A549 (cell line): ENCODE results near the gene CD200R1L.

Source experiments
- NR3C1 ChIP-seq: fragments of >200 bp; sonication (Bioruptor Twin); formaldehyde crosslinking; IDR thresholded peaks from 3 replicates; pipeline ENCODE4 v1.6.1; 2017
- RFX5 ChIP-seq: fragments of 450-650 bp; IDR thresholded peaks from 2 replicates; pipeline ENCODE4 v1.7.1; 2014; ENCODE audit warnings: antibody characterized with exemption, mild to moderate bottlenecking, moderate library complexity
- TF ChIP-seq, protein P1 (sequence below): fragments of 250-450 bp; sonication (Bioruptor Pico); IDR thresholded peaks from 2 replicates; pipeline ENCODE4 v1.5.0; 2021; ENCODE audit warnings: mild to moderate bottlenecking, moderate library complexity, borderline replicate concordance

DNA sequence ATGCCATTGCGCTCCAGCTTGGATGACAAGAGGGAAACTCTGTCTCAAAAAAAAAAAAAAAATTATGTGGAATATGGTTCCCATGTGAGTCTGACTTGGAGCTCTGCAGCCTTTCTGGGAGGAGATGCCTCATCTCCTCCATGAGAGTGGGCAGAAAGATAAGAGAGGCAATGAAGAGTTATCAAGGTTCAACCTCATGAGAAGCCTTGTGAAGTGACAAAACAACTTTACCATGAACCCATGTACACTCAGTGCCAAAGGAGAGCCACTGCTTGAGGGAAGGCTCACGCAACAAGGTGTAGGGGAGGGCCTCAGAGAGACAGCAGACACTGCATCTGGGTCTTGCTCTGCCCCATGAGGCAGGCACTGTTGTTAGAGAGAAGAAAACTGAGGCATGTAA lies 75.7 kb downstream of the CD200R1L start:
- no peak for TF ChIP-seq RFX5
- TF ChIP-seq, protein P1, sequence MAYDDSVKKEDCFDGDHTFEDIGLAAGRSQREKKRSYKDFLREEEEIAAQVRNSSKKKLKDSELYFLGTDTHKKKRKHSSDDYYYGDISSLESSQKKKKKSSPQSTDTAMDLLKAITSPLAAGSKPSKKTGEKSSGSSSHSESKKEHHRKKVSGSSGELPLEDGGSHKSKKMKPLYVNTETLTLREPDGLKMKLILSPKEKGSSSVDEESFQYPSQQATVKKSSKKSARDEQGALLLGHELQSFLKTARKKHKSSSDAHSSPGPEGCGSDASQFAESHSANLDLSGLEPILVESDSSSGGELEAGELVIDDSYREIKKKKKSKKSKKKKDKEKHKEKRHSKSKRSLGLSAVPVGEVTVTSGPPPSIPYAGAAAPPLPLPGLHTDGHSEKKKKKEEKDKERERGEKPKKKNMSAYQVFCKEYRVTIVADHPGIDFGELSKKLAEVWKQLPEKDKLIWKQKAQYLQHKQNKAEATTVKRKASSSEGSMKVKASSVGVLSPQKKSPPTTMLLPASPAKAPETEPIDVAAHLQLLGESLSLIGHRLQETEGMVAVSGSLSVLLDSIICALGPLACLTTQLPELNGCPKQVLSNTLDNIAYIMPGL (CRISPR knock-in tag) = no peak
- TF ChIP-seq NR3C1 = no peak
